ENCODE data around the gene SRC. TPM values are rescaled to one million over a fixed set of nuclear protein-coding genes. Genes with fewer than 3 reads are reported as not detected.

SRC gene
- polyA plus RNA-seq, 1 experiment, result 35.4 TPM

GRCh38 chr20:37447688-37448087, 101.7 kb downstream of the SRC start:
- Histone ChIP-seq H3K4me3 (ENCODE audit: low read depth, low read length) (no peak overlapping the region), H3K27me3 (ENCODE audit: control insufficient read depth, insufficient read depth, low read length) (peaks cover 9% of the 10 kb centered on the region), H3K36me3 (ENCODE audit: control insufficient read depth, insufficient read depth, low read length) (no peaks in the 10 kb centered on the region)
- ChIA-PET CTCF (no interaction called here), POLR2A (no interaction called here)
- no peak for TF ChIP-seq CTCF (IDR thresholded peaks at IDR 0.05; ENCODE audit: insufficient read depth, low read depth, low read length)
- no peak for DNase-seq (ENCODE audit: low read depth)

GRCh38 chr20:37449276-37449675, 103.3 kb downstream of the SRC start:
- no peak for TF ChIP-seq CTCF (IDR thresholded peaks at IDR 0.05; ENCODE audit: insufficient read depth, low read depth, low read length)
- DNase-seq (ENCODE audit: low read depth), result no peak
- Histone ChIP-seq H3K4me3 (ENCODE audit: low read depth, low read length) (no peak overlapping the region), H3K27me3 (ENCODE audit: control insufficient read depth, insufficient read depth, low read length) (peaks cover 5% of the 10 kb centered on the region; the same call in 1 of the 2 replicates), H3K36me3 (ENCODE audit: control insufficient read depth, insufficient read depth, low read length) (no peaks in the 10 kb centered on the region)
- POLR2A ChIA-PET, result no interaction called here
- CTCF ChIA-PET, result no interaction called here

GRCh38 chr20:37450344-37450743, 104.4 kb downstream of the SRC start:
- no peak for DNase-seq (ENCODE audit: low read depth)
- Histone ChIP-seq H3K4me3 (ENCODE audit: low read depth, low read length) (no peak overlapping the region), H3K27me3 (ENCODE audit: control insufficient read depth, insufficient read depth, low read length) (peaks cover 5% of the 10 kb centered on the region; the same call in 1 of the 2 replicates), H3K36me3 (ENCODE audit: control insufficient read depth, insufficient read depth, low read length) (no peaks in the 10 kb centered on the region)
- TF ChIP-seq CTCF (IDR thresholded peaks at IDR 0.05; ENCODE audit: insufficient read depth, low read depth, low read length), result no peak
- ChIA-PET POLR2A (no interaction called here), CTCF (no interaction called here)

GRCh38 chr20:37451616-37452015, 105.7 kb downstream of the SRC start:
- Histone ChIP-seq H3K4me3 (ENCODE audit: low read depth, low read length) (no peak overlapping the region), H3K36me3 (ENCODE audit: control insufficient read depth, insufficient read depth, low read length) (no peaks in the 10 kb centered on the region), H3K27me3 (ENCODE audit: control insufficient read depth, insufficient read depth, low read length) (peaks cover 5% of the 10 kb centered on the region; the same call in 1 of the 2 replicates)
- TF ChIP-seq CTCF (IDR thresholded peaks at IDR 0.05; ENCODE audit: insufficient read depth, low read depth, low read length), result no peak
- CTCF ChIA-PET, result no interaction called here
- POLR2A ChIA-PET, result no interaction called here
- no peak for DNase-seq (ENCODE audit: low read depth)

- ChIA-PET POLR2A (no interaction called here), CTCF (no interaction called here)
- no peaks in the 10 kb centered on the region for H3K36me3 ChIP-seq (ENCODE audit: control insufficient read depth, insufficient read depth, low read length)
Observed at GRCh38 chr20:37452236-37452635, 106.3 kb downstream of the SRC start.

More at GRCh38 chr20:37452236-37452635, 106.3 kb downstream of the SRC start:
- 0 out of 2 replicates have a peak, but pooled peaks cover 3% of the 10 kb centered on the region for H3K27me3 ChIP-seq (ENCODE audit: control insufficient read depth, insufficient read depth, low read length)
- DNase-seq (ENCODE audit: low read depth), result no peak
- no peak for TF ChIP-seq CTCF (IDR thresholded peaks at IDR 0.05; ENCODE audit: insufficient read depth, low read depth, low read length)
- no peak overlapping the region for H3K4me3 ChIP-seq (ENCODE audit: low read depth, low read length)
